Measurements from ENCODE around the gene ACTL8. TPM values are rescaled to one million over a fixed set of nuclear protein-coding genes. Genes with fewer than 3 reads are reported as not detected.

The ACTL8 gene
- total and polyA plus RNA-seq, 2 of the 4 experiments (the other 2 are of a cell fraction) = under 0.01 to 0.07 TPM

- Histone ChIP-seq H3K36me3 (ENCODE audit: control insufficient read depth, insufficient read depth, low read length) (no peaks in the 10 kb centered on the region), H3K9me1 (ENCODE audit: insufficient read depth, low read length) (0 out of 2 replicates have a peak, but pooled peaks cover 3% of the 10 kb centered on the region), H3K79me1 (ENCODE audit: low read depth in 1 of 2, low read length in 2 of 2) (no peaks in the 10 kb centered on the region), H3K4me2 (ENCODE audit: low read depth, low read length) (no peak overlapping the region), H3K4ac (ENCODE audit: low read depth, low read length) (no peak overlapping the region), H4K8ac (ENCODE audit: low read depth in 2 of 2, low read length in 2 of 2) (no peak overlapping the region), H3K18ac (ENCODE audit: low read depth, low read length) (0 out of 2 replicates have a peak overlapping the region, but pooled peaks have one; percentile 12), H3K56ac (ENCODE audit: extremely low read depth, insufficient read depth, low read length) (no peak overlapping the region), H4K5ac (ENCODE audit: low read depth, low read length) (no peak overlapping the region), H2AK5ac (ENCODE audit: low read depth, low read length) (no peak overlapping the region), H4K20me1 (ENCODE audit: insufficient read depth, low read length) (no peaks in the 10 kb centered on the region), H2AK9ac (replicated peaks; ENCODE audit: low read depth, low read length, poor library complexity) (no peak overlapping the region), H3K9me3 (ENCODE audit: control insufficient read depth, insufficient read depth, low read length) (no peaks in the 10 kb centered on the region), H3K9ac (ENCODE audit: low read depth, low read length) (no peak overlapping the region), H2BK15ac (ENCODE audit: low read depth, low read length) (peak overlapping the region; percentile 57; the same call in 1 of the 3 replicates), H3K4me3 (ENCODE audit: insufficient read depth, low read depth, low read length) (no peak overlapping the region), H2BK5ac (ENCODE audit: low read depth, low read length, poor library complexity, severe bottlenecking) (no peak overlapping the region), H3K27me3 (ENCODE audit: control insufficient read depth, insufficient read depth, low read length) (no peaks in the 10 kb centered on the region; the same call in 1 of the 2 replicates), H2BK20ac (ENCODE audit: low read depth, low read length) (no peak overlapping the region), H3K23ac (ENCODE audit: low read depth, low read length) (no peak overlapping the region), H3K4me1 (ENCODE audit: control insufficient read depth, insufficient read depth, low read length) (peaks cover 12% of the 10 kb centered on the region), H2BK120ac (ENCODE audit: low read depth, low read length) (no peak overlapping the region), H3K27ac (ENCODE audit: insufficient read depth, low read length) (no peak overlapping the region), H2AFZ (replicated peaks; ENCODE audit: low read length, poor library complexity) (no peak overlapping the region), H4K91ac (ENCODE audit: insufficient read depth, low read depth, low read length) (no peak overlapping the region), H3K14ac (replicated peaks; ENCODE audit: low read depth, low read length) (no peak overlapping the region)
- CTCF ChIA-PET = no interaction called here
- DNase-seq (no peak), ATAC-seq (ENCODE audit: low read depth) (no peak)
- in situ Hi-C loops (cut with MboI; ENCODE audit: low sequenced_read_pairs) (no loop called here), intact Hi-C loops (cut with micrococcal nuclease) (no loop called here), dilution Hi-C loops (cut with HindIII; ENCODE audit: low sequenced_read_pairs, unreplicated experiment) (no loop called here)
- no CpG with 5 or more reads among the region's 3 CpGs for WGBS, 2 experiments (ENCODE audit: extremely low coverage in 2 of 2, insufficient read length in 1 of 2)
- BruUV-seq (replicated peaks) = no TSS peak
- TF ChIP-seq CHD1 (IDR thresholded peaks at IDR 0.05; ENCODE audit: low read depth, low read length) = no peak
- no peak for TF ChIP-seq POLR2A (IDR thresholded peaks at IDR 0.05; ENCODE audit: low read depth, low read length)
- TF ChIP-seq MXI1 (IDR thresholded peaks at IDR 0.05; ENCODE audit: borderline replicate concordance, low read depth, low read length) = no peak
- TF ChIP-seq BHLHE40 (IDR thresholded peaks at IDR 0.05; ENCODE audit: low read depth, low read length) = no peak
- no peak for TF ChIP-seq RAD21 (IDR thresholded peaks at IDR 0.05; ENCODE audit: low read length)
- no peak for TF ChIP-seq RFX5 (IDR thresholded peaks at IDR 0.05; ENCODE audit: low read depth, low read length)
- TF ChIP-seq CEBPB (IDR thresholded peaks at IDR 0.05; ENCODE audit: low read depth, low read length) = no peak
- POLR2A ChIA-PET (ENCODE audit: unreplicated experiment) = no interaction called here
These were observed 106.6 kb downstream of the ACTL8 start for GRCh38 chr1:17861685-17862084.

Data from IMR-90 (cell line).